GM18520 (cell line): ENCODE results near the gene COL13A1.

Source experiments
- ATAC-seq: cut with Tn5 transposase; IDR thresholded peaks from one replicate; pipeline ENCODE4 v1.9.1; 2021; ENCODE audit not compliant: unreplicated experiment

Gene COL13A1

DNA sequence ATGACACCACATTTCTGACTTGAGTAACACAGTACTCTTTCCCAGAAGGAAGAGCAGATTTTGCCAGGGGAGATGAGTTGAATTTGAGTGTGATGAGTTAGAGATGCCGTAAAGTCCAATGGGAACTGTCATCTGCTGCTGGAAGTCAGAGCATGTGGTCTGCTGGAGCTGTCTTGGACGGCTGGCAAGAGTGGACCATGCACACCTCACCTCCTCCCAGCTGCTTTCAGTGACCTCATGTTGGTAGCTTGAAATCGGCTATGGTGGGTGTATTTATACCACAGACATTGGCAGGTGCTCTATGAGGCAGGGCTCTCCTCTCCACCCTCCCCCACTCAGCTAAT, 82.3 kb downstream of the COL13A1 start:
- ATAC-seq = no peak

DNA sequence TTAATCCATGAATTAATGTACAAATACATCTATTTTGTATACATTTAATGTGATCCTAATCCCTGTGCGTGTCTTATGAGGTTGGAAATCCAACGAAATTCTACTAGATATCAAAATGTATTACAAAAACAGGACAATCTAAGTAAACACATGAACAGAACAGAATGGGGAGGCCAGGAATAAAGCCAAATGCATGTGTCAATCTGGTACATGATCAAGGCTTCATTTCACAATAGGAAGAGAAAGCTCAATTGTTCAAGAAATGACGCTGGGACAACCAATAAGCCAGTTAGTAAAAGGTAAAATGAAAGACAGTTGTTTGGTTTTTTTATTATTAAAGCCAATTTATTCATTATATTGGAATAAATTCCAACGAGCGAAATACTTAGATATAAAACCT, 83.0 kb downstream of the COL13A1 start:
- ATAC-seq = no peak

DNA sequence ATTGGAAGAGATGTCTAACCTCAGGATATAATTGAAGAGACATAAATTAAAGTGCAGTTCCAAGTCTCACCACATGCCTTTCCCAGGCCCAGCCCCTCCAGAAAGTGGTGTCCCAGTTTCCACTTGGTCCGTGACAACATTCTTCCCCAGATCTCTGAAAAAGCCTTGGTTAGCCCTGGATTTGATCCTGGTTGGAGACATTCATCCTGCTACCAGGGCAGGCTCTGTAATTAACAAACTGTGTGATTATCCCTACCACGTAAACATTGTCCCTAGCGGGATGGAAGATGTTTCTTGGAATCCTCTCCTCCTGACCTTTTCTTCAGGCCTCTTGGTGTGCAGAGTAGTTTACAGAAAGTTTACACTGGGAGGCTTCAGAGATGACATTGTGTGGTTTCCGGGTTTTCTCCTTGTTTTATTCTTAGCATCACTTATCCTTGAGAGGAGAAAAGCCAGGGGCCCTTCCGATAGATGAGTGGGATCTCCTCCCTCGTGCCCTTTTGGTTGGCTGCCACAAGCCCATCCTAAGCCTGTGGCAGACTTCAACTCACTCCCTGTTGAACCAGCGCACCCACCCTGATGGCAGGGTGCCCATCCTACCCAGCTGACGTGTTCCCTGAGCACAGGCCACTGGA, 83.8 kb downstream of the COL13A1 start:
- ATAC-seq = no peak

DNA sequence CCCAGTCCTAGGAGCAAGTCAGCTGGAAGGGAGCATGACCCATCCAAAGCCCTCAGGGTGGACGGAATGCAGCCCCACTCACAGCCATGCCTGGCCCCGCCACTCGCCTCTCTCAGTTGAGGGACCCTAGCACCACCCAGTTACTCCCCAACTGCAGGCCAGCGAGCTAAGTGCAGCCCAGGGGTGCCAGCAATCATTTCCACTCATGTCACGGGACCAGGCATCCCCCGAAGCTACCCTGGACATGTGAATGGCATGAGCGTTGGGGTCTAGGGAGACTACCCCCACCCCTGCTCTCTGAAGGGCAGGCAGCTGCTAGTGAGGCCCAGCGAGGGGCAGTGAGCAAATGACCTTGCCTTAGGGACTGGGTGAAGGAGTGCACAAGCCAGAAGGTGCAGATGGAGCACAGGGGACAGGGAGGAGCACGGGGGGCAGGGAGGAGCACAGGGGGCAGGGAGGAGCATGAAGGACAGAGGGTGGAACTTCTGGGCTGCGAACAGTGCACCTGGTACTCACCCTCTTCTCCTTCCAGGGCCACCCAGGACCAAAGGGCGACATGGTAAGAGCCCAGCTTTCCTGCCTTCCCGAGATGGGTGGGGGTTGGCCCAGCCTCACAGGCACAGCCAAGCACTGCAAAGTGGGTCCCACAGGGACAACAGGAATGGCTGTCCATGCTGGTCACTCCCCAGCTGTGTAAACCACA, 87.3 kb downstream of the COL13A1 start:
- ATAC-seq = no peak

DNA sequence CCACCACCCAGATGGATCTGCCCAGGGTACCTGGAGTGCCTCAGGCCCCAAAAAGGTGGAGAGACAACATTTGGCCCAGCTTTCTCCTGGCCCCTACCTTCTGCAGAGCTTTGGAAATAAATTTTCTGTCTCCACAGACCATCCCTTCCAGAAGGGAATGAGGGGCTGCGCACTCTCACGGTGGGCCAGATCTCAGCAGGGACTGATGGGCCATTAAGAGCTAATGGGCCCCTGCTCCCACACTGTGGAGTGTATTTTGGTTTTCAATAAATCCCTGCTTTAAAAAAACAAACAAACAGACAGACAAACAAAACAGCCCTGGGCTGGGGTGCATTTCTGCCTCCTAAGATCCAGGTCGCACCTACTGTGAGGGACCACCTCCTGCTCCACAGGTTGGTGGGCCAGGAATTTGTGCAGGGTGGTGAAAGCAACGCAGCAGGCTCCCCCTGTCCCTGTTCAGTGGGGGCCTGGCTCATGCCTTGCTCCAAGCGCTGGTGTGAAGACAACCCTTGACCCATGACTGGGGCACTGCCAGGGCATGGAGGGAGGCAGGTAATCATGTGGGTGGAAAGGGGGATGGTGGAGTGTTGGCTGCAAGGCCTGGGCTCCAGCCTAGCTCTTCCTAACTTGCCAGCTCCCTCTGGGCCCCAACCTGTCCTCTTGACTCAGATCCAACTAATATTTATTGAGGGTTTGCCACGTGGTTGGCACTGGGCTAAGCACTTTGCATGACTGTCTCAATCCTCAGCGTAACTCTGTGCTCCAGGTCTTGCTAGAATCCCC, 88.5 kb downstream of the COL13A1 start:
- ATAC-seq = no peak

DNA sequence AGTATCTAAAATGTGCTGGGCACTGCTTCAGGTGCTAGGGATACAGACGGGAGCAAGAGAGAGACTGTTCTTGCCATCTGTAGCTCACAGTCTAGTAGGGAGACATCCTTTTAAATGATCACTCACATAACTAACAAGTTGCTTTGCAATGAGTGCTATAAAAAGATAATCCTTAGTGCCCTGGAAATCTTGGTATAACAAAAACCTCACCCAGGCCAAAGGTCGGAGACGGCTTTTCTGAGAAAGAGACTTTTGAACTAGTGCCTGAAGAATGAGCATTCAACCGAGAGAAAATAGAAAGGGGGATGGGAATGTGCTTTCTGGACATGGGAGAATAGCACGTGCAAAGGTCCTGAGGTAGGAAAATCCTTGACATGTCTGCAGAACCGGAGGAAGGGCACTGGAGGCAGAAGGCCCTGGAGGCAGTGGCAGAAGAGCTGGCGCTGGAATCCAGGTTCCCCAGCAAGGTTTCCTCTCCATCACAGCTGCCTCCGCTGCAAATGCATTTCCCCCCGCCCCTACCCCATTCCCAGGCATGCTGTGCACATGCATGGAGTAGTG, 89.4 kb downstream of the COL13A1 start:
- no peak for ATAC-seq

DNA sequence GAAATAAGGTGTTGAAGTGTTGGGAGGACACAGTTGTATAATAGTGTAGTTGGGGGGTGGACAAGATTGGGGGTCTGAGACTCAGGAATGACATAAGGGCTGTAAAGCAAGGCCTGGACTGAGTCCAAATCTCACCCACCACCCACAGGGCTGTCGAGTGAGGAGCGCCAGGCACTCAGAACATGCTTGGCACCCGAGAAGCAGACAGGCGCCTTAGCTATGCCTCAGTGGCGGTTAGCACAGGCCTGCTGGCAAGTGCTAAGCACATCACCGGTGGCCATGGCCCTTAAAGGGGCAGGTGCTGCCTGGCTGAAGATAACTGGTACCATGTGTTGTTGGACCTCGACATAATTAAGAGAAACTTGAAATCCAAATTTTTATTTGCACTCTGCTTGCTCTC, 90.7 kb downstream of the COL13A1 start:
- ATAC-seq = no peak

DNA sequence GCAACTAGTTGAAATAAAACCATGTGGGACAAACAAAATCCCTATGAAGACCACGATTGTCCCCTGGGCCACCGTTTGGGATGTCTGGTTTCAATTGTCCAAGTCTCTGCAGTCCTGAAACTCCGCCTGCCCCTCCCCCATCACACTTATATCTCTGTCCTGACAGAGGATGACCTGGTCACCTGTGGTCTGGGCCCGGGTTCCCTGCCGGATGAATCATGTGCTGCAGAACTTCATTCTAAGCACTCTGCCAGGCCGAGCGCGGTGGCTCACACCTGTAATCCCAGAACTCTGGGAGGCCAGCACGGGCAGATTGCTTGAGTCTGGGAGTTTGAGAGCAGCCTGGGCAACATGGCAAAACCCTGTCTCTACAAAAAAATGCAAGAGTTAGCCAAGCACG, 91.1 kb downstream of the COL13A1 start:
- ATAC-seq = no peak

DNA sequence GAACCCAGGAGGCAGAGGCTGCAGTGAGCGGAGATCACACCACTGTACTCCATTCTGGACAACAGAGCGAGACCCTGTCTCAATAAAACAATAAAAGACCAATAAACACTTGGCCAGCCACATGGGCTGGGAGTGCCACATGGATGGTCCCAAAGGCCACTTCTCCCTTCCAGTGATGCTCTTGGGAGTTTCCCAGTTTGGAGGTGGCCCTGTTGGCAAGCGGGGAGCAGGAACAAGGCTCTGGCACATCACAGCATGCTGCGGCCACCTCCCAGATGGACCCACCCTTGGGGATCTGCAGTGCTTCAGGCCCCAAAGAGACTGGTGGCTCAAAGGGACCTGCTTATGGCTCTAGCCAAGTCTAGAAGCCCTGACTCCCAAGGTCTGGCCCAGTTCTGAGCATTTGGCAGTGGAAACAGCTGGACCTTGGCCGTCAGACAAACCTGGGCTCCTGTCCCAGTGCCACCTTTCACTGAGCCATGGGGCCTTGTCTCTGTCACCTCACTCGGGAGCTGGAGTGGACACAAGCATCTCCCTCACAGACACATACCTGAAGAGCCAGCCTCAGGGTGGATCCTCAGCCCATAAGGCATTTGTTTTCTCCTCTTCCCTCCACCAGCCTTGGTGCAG, 91.7 kb downstream of the COL13A1 start:
- no peak for ATAC-seq

DNA sequence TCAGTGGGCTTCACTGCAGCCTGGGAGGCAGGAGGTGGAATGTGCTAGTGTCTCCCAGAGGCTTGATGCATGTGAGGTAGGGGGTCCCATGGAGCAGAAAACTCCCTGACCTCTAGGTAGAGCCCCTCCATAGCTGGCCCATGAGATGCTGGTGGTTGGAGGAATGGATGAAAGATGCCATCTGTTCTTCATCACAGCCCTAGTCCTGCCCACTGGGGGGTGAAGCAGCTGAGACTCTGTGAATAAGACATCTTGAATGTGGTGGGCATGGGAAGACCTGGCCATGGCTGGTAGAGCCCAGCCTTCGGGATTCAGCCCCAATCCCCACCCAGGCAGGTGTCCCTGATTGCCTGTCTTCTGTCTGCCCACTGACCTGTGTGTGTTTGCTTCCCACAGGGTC, 92.5 kb downstream of the COL13A1 start:
- ATAC-seq = no peak

DNA sequence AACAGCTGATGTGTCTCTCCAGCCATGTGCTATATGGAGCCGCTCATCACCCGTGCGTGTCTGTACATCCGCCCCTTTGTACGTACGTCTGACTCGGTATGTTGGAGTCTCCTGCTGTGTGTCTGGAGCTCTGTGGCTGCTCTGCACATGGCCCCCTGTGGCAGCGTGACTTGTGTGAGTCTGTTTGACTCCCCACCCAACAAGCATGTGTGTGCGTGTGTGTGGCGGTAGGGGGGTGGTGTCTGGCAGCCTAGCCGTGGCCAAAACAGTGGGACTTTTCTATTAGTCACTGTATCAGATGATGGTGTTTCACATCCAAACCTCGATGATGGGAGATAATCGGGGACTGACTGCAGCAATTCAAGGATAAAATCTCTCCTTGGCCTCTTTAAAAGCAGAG, 94.1 kb downstream of the COL13A1 start:
- ATAC-seq = no peak

DNA sequence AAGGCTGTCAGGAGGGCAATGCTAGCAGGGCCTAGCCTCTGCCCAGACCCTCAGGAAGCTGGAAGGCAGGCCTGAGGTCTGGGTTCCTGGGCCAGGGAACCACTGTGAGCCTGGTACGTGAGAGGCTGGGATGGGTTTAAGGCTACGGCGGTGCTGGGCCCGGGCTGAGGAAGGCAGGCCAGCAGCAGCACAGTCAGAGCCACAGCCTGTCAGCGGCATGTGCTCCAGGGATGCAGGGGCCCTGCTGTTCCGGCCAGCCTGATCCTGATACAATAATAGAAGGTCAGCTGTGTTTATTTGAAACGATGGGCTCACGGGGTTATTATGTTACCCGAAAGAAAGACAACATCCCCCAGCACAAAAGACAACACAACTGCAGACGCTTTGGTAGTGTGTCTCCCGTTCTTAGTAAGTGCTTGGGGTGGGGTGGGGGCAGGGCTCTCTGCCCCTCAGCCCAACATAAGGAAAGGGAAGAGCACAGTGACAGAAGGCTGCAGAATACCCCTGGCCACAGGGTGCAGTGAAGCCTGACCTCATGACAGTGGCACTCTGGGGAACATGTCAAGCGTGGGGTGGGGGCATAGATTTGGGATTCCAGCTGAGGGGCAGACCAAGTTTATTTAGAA, 95.0 kb downstream of the COL13A1 start:
- ATAC-seq = no peak

DNA sequence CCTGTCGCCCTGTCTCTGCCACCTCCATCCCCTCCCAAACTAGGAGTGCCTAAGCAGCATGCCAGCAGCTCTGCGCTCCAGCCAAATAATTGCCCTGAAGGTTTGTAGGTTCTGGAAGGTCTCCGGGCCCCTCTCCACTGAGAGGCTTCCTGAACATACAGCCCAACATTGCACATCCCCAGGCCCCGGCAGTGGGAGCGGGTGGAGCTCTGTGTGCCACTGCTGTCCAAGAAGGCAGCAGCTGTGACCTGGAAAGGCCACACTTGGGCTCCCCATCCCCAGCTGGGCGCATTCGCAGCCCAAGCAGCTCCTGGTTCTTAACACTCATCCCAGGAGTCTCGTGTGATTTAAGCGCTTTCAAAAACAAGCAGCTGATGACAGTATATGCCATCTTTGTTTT, 95.7 kb downstream of the COL13A1 start:
- no peak for ATAC-seq

DNA sequence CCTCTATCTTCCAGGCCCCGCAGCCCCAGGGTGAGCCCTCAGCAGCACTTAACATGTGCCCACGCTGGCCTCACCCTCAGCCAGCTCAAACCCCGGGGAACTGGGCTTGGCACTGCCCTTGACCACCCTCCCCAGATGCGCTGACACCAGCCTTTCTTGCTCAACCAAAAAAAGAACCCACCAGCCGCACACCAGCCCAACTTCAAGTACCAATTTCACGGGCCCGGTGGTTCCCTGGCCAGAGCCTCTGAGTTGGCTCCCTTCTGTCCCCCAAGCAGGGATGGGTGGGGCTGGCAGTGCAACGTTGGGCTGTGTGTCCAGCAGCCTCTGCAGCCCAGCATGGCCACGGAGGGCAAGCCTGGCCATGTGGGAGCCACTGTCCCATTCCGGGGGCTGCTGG, 96.3 kb downstream of the COL13A1 start:
- no peak for ATAC-seq

DNA sequence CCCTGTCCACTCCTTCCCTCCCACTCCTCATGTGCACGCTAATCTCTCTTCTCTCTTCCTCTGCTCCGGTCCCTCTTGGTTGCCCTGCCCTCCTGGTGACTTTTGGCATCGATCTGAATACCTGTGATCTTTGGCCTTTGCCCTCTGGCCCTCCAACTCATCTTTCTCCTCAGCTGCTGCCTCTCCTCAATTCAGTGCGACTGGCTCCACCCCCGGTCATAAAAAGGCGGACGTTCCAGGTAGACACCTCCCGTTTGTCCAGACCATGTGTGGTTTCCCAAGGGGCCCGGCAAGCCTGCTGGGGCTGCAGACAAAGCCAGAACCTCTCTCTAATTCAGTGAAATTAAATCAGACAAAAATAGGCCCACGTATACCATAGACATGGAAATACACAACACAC, 96.8 kb downstream of the COL13A1 start:
- no peak for ATAC-seq

DNA sequence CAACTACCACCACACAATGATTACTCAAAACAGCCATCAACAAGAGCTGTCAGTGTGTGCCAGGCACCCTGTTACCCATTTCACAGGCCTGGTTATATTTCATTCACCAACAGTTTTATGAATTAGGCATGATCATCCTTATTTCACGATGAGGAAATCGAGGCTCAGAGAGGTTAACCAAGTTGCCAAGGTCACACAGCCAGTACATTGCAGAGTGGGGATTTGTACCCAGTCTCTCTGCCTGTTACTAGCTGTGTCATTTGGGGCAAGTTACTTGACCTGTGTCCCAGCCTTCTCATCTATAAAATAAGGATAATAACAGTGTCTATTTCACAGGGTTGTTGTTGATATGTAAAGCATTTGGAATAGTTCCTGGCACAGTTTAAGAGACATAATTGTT, 97.2 kb downstream of the COL13A1 start:
- no peak for ATAC-seq

DNA sequence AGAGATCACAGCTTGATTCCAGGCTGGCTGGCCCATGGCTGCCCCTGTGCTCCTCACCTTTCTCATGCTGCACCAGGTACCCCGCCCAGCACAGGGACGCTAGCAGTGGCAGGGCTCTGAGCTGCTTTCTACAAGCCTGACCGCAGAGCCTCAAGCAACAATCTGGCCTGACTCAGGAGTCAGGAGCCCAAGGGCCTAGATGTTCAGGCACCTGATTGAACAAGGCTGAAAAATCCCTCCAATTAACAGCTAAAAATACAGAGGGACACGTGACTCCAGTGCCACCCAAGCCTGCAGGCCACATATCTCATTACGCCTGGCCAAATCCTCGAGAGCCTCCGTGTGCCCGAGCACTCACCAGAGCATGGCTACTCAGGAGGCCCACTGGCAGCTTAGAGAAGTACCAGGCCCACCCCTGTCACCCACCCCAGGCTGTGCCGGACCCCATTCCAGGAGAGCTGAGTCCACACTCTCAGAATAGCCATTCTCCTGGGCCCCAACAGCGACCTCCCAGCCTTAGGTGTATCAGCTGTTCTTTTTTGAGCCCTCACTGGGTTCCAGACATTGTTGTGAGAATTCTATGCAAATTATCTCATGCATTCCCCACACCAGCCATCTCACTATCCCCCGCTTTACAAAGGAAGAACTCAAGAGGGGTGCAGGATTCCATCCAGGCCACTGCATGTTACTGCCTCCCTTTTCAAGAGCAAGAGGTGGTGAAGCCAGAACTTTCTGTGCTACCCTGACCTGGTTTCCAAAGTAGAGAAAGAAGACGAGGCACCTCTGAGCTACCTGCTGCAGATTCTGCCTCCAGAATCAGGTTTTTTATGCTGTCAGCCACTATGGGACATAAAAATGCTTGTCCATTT, 98.3 kb downstream of the COL13A1 start:
- no peak for ATAC-seq

DNA sequence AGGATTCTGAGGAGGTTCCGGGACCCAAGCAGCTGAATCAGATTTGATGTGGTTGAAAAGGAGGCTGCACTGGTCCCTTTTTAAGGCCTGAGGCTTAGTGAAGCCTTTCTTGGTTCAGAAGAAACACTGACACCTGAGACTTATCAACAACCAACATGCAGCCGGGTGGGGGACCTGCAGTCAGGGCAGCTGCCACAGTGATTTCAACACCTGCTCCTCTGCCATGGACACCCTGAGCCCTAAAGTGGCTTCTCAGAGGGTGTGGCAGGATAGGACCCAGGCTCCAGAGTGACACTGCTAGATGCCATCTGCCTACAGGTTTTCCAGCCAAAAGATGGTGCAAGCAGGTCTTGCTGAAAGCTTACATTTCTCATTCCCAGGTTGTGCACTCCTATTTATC, 99.3 kb downstream of the COL13A1 start:
- no peak for ATAC-seq

DNA sequence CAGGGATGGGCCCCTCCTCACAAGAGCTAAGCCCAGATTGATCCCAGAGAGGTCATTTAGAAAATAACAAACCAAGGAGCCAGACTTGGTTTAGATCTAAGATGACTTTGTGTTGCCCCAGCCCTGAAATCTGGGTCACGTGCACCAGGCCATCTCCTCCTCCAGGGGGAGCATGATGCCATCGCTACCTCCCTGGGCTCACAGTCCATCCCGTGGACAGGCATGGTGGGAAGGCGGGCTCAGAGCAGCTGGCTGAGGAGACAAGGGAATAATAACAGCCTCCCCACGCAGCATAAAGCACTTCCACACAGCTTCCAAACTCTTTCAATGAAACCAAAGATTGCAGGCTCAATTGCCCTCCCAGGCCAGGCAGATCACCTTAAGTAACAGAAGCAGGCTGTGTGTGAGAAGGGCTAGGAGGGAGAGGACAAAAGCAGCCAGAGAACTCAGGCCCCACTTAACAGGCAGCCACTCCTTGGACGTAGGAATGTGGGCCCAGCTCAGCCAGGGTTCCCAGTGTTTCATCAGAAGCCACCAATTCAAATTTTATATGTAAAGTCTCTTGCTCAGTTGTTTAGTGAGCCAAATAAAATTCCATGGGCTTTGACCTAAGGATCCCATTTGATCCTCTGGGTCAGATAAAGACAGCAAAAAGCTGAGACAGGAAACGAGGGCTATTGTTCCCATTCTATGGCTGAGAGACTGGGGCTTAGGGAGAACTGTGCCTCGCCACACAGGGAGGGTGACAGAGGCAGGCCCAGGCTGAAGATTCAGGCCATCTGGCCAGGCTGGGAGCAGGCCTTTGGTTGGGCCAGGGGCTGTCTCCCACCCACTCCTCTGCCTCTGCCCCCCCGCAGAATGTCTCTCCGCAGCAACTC, 100.2 kb downstream of the COL13A1 start:
- no peak for ATAC-seq
